ENCODE data around the gene CD7.

DNA sequence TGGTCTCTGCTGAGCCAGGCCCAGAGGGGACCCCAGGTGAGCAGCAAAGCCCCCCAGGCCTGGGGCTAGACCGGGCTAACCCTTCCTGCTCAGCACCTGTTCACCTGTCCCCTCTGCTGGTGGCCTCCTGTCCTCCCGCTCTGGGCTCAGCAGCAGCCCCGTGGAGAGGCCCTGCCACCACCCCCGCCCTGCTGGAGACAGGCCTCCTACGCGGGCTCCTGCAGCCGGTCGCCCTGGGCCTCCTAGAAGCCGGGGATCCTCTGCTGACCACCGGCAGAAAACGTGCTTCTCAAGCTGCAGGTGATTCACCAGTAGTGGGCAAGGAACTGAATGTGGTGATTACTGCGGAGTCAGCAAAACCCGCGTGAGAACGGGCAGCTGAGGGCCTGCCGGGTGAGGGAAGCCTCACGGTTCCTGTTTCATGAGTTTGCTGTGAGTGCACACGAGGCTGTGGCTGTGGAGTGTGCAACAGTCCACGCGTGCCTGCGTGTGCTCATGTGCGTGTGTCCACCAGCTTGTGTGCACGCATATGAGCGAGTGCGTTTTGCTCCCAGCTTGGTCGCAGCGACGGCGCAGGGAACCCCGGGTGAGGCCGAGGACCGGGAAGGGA, 15.4 kb upstream of the CD7 start:
- TF ChIP-seq TAF1 (IDR thresholded peaks at IDR 0.05; ENCODE audit: borderline replicate concordance, insufficient read depth, low read length) = no peak
- TF ChIP-seq POLR2AphosphoS5 (IDR thresholded peaks at IDR 0.05; ENCODE audit: low read depth, low read length) = no peak
- no peak for TF ChIP-seq SIN3A (IDR thresholded peaks at IDR 0.05; ENCODE audit: borderline replicate concordance, insufficient read depth, low read length)

All from PFSK-1 (cell line).